GM18505 (cell line): Measurements from ENCODE around the gene MYBPH.

ENCODE experiments used
- ATAC-seq: cut with Tn5 transposase; IDR thresholded peaks from one replicate; pipeline ENCODE4 v1.9.1; 2021; ENCODE audit not compliant: unreplicated experiment
- POLR2A ChIP-seq: IDR thresholded peaks from 4 replicates; pipeline ENCODE4 v1.6.1; 2011; ENCODE audit warnings: borderline replicate concordance; ENCODE audit not compliant: insufficient read depth, insufficient read length; ENCODE audit errors: extremely low read depth

The MYBPH gene

DNA sequence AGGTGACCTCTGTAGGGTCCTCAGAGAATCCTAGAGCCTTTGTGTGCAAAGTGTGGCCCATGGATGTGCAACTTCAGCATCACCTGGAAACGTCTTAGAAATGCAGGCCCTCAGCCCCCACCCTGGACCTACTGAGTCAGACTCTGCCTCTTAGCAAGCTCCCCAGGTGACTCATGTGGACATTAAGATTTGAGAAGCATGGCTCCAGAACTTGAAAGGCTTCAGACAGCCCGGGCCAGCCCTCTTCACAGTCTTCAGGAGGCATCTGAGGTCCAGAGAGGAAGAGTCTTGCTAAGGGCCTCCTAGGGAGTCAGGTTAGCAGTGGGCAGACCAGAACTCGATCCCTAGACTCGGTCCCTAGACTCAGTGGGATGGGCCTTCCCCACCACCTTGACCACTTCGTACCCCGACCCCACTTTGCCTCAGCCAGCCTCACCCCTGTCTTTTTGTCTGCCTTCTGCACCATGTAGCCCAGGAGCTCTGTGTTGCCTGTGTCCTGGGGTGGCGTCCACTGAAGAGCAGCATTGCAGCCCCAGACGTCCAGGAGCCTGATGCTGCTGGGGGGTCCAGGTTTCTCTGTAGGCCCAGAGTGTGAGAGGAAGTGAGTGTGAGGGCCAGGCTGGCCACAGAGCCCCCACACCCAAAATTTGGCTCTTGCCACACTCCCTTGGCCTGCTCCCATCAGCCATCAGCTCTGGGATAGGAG is 4.8 kb downstream of the MYBPH start:
- no peak for TF ChIP-seq POLR2A
- ATAC-seq, result no peak

DNA sequence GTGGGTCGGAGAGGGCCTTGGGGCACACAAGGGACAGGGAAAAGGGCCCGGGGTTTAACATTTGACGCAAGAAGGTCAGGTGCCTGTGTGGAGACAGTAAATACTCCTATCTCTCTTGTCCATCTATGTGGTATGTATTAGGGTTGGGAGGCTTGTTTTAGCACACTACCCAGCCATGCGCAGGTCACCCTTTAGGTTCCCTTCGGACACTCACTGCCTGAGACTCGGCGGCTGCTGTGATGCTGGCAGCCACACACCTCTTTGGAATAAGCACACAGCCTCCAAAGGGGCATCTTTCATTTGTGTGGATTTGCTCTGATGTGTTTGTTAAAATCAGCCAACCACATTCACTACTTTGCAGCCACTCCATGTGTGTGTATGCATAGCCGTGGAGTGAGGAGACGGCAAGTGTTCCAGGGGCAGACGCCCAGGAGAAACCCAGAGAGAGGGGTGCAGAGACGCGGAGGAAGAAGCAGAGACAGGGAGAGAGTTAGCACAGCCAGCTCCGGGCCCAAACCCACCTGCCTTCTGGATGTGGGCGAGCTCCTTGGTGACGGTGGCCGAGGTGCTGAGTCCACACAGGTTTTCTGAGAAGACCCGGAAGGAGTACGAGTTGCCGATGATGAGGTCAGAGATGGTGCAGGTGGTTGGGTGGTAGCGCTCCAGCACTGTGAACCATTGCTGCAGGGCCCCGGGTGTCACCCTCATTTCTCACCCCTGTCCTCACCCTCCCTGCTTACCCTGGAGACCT is 5.7 kb downstream of the MYBPH start:
- ATAC-seq, result no peak

DNA sequence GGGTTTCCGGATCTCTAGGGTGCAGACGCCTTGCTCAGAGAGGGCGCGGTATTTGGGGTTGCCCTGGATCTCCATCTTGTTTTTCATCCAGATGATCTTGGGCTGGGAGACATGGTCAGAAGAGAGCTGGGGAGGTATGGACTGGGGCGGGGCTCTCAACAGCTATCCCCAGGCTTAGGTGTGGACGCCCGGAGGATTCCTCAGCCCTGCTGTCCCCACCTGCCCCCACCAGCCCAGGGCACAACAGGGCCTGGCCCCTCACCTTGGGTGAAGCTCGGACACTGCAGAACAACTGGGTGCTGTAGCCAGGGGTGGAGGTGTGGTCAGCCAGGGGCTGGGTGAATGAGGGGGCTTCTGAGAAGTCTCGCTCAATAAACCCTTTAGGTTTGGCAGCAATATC is 6.6 kb downstream of the MYBPH start:
- TF ChIP-seq POLR2A, result no peak

More for the DNA sequence above, 5.7 kb downstream of the MYBPH start:
- TF ChIP-seq POLR2A, result no peak

DNA sequence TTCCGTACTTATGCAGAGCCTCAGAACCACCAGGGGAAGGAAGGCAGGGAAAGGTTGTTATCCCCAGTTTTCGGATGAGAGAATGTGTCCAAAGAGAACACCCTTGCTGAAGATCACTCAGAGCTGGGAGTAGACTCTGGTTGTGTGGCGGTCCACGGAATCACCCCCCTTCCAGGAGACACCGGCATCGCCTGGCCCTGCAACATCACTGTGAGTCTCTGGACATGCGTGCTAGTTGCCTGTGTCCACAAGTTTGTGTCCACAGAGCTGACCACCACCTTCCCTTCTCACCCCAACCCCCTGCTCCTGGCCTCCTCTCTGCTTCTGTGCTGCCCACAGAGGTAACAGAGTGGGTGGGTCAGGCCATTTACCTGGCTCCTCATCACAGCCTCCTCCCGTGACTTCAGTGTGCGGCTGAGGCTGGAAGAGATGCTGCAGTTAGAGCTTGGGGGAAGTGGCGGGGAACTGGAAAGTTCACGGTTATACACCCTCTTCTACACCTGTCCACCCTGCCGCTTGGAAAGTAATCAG is 7.3 kb downstream of the MYBPH start:
- ATAC-seq, result no peak

More for the DNA sequence above, 6.6 kb downstream of the MYBPH start:
- no peak for ATAC-seq

DNA sequence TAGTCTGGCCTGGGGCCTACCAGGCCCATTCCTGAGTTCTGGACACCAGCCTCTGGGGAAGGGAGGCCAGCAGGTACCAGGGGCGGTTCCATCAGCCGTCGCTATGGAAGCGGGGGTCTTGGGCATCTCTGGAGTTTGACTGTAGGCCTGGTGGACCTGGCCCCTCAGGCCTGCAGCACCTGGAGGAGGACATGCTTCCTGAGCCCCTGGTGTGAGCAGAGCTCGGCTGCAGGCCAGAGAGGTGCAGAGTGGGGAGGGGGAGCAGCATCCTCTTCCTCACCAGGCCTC is 7.8 kb downstream of the MYBPH start:
- ATAC-seq, result no peak
- no peak for TF ChIP-seq POLR2A

More for the DNA sequence above, 7.3 kb downstream of the MYBPH start:
- TF ChIP-seq POLR2A, result no peak

DNA sequence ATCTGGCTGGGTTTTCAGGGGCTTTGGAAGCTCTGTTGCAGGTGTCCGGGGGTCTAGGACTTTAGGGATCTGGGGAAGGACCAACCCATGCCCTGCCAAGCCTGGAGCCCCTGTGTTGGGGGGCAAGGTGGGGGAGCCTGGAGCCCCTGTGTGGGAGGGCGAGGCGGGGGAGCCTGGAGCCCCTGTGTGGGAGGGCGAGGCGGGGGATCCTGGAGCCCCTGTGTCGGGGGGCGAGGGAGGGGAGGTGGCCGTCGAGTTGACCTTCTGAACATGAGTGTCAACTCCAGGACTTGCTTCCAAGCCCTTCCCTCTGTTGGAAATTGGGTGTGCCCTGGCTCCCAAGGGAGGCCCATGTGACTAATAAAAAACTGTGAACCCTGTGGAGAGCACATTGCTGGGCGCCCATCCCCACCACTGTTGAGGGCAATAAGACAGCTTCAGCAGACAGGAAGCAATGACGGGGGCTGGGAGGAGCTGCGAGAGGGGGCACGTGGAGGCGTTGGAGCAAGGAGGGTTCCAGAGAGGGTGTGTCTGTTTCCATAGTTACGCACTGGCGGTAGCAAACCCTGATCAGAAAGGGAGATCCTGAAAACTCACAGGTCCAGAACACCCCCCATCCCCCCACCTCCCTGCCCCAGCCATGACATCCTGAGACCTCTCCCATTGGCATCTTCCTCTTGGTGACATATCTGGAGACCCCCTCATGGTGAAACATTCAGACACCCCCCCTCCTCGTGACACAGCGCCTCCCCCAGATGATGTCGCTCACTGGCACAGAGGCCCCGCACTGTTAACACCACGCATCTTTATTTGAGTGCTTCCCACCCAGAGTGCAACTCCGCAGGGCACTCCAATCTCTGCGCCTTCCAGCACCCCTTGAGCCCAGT is 8.4 kb downstream of the MYBPH start:
- no peak for ATAC-seq
- no peak for TF ChIP-seq POLR2A

DNA sequence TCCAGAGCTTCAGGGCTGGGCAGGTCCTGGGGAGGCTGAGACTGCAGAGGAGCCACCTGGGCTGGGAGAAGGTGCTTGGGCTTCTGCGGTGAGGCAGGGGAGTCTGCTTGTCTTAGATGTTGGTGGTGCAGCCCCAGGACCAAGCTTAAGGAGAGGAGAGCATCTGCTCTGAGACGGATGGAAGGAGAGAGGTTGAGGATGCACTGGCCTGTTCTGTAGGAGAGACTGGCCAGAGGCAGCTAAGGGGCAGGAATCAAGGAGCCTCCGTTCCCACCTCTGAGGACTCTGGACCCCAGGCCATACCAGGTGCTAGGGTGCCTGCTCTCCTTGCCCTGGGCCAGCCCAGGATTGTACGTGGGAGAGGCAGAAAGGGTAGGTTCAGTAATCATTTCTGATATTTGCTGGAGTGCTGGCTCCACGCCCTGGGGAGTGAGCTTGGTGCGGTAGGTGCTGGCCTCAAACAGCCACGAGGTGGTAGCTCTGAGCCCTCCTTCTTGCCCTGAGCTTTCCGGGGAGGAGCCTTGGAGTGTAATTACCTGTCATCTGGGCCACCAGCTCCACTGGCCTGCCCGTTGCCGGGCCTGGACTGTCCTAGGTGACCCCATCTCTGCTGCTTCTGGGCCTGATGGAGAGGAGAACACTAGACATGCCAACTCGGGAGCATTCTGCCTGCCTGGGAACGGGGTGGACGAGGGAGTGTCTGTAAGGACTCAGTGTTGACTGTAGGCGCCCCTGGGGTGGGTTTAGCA is 9.3 kb downstream of the MYBPH start:
- ATAC-seq, result no peak
- no peak for TF ChIP-seq POLR2A

DNA sequence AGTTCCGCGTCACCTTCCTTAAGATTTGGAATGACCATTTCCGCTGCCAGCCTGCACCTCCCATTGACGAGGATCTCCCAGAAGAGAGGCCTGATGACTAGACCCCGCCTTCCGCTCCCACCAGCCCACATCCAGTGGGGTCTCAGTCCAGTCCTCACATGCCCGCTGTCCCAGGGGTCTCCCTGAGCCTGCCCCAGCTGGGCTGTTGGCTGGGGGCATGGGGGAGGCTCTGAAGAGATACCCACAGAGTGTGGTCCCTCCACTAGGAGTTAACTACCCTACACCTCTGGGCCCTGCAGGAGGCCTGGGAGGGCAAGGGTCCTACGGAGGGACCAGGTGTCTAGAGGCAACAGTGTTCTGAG is 9.8 kb downstream of the MYBPH start:
- TF ChIP-seq POLR2A, result no peak
- no peak for ATAC-seq

DNA sequence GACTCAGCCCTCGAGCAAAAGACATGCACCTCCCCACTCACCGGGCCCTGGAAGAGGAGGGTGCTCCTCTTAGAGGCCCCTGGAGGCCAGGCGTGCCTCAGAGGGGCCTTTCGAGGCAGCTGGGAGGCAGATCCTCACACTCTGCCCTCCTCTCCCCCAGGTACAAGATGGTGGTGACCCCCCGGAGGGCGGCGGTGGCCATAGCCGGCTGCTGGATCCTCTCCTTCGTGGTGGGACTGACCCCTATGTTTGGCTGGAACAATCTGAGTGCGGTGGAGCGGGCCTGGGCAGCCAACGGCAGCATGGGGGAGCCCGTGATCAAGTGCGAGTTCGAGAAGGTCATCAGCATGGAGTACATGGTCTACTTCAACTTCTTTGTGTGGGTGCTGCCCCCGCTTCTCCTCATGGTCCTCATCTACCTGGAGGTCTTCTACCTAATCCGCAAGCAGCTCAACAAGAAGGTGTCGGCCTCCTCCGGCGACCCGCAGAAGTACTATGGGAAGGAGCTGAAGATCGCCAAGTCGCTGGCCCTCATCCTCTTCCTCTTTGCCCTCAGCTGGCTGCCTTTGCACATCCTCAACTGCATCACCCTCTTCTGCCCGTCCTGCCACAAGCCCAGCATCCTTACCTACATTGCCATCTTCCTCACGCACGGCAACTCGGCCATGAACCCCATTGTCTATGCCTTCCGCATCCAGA is 10.4 kb downstream of the MYBPH start:
- no peak for ATAC-seq
- TF ChIP-seq POLR2A, result no peak

DNA sequence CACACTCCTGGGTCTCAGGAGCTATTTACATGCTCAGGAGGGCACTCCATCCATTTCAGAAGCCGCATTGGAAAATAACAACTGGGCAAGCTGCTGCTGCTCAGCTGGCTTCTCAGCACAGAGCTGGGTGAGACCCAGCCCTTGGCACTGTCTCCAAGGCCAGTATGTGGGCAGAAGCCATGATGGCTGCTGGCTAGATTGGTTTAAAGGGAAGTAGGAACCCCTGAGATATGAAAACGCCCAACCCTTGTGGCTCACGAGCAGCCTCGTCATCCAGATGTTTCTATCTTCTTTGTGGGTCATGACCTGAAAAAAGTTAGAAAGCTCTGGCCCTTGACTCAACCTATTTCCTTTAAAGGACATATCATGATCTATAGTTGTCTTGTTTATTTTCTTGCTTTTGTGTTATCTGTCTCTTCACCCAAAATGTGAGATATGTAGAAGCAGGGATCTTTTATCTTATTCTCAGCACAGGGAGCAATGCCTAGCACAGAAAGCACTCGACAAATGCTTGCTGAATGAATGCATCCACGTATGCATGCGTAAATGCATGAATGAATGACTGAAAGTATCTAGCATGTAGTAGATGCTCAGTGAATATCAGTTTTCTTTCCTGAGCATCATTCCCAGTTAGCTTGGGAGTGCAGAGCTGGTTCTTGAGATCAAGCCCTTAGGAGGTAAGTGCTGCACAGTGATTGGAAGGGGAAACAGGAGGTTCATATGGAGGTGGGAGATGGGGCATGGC is 11.6 kb downstream of the MYBPH start:
- ATAC-seq, result no peak

DNA sequence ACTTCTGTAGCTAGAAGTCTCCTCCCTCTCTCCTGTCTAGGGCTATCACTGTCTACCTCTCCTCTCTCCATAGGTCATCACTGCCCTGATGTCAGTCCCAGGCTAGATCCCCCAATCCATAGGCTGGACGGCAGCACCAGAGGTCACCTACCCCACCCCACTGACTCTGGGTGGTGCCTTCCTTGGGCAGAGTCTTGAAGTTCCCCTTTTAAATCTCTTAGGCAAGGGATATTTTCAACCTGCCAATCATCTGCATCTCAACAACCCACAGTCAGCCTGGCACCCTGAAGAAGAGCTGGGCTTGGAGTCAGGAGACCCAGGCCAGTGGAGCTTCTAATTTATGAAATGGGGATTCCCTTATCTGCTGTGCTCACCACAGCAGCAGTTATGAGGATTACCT is 13.2 kb downstream of the MYBPH start:
- no peak for TF ChIP-seq POLR2A
- no peak for ATAC-seq

More for the DNA sequence above, 11.6 kb downstream of the MYBPH start:
- no peak for TF ChIP-seq POLR2A

DNA sequence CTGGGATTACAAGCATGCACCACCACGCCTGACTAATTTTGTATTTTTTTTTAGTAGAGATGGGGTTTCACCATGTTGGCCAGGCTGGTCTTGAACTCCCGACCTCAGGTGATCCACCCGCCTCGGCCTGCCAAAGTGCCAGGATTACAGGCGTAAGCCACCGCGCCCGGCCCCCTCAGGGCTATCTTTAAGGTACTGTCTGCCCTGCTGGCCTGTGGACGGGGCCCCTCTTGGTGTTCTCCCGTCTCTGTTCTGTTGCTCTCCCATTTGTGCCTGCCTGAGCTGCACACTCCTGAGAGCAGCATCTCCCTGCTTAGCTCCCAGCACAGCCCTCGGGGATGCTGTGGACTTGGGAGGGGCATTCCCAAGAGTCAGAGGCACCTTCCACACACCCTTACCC is 13.9 kb downstream of the MYBPH start:
- no peak for TF ChIP-seq POLR2A
- ATAC-seq, result no peak

DNA sequence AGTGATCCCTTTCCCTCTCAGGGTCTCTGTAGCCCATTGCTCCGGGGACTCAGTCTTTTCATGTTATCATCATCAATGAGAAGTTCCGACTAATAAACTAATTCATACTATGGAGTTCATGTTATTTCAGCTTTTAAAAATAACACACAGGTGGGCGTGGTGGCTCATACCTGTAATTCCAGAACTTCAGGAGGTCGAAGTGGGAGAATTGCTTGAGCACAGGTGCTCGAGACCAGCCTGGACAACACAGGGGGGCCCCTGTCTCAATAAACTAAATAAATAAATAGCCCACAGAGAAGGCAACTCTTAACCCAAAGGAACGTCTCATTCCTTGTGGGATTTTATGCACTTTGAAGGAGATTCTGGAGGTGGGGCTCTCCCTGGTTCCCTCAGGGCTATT is 14.5 kb downstream of the MYBPH start:
- no peak for TF ChIP-seq POLR2A
- no peak for ATAC-seq
